ENCODE results near the gene DYNLL1. TPM values are rescaled to one million over a fixed set of nuclear protein-coding genes. Genes with fewer than 3 reads are reported as not detected.

DYNLL1 gene
- polyA plus RNA-seq, 1 donor (not counting 4 experiments of a cell fraction or from before 2014, with no cell fraction given), result 716 TPM

- H3K9me1 ChIP-seq (ENCODE audit: control insufficient read depth, extremely low read depth, insufficient read depth, low read length), result no peaks in the 10 kb centered on the region
- TF ChIP-seq EZH2 (IDR thresholded peaks at IDR 0.05; ENCODE audit: low read length), result no peak
- TF ChIP-seq, protein P1, sequence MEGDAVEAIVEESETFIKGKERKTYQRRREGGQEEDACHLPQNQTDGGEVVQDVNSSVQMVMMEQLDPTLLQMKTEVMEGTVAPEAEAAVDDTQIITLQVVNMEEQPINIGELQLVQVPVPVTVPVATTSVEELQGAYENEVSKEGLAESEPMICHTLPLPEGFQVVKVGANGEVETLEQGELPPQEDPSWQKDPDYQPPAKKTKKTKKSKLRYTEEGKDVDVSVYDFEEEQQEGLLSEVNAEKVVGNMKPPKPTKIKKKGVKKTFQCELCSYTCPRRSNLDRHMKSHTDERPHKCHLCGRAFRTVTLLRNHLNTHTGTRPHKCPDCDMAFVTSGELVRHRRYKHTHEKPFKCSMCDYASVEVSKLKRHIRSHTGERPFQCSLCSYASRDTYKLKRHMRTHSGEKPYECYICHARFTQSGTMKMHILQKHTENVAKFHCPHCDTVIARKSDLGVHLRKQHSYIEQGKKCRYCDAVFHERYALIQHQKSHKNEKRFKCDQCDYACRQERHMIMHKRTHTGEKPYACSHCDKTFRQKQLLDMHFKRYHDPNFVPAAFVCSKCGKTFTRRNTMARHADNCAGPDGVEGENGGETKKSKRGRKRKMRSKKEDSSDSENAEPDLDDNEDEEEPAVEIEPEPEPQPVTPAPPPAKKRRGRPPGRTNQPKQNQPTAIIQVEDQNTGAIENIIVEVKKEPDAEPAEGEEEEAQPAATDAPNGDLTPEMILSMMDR (optimal IDR thresholded peaks at IDR 0.05 in 1 of 3, IDR thresholded peaks at IDR 0.05 in 1 of 3, conservative IDR thresholded peaks at IDR 0.05 in 1 of 3; ENCODE audit: extremely low read depth in 1 of 3, insufficient read depth in 2 of 3, low read length in 3 of 3), result no peak
- H3K79me2 ChIP-seq (ENCODE audit: control insufficient read depth, insufficient read depth, low read length), result peaks cover 34% of the 10 kb centered on the region
- H3K4me1 ChIP-seq (ENCODE audit: control insufficient read depth, extremely low read depth, insufficient read depth, low read length), result no peaks in the 10 kb centered on the region
- no peak for FAIRE-seq
- no peaks in the 10 kb centered on the region for H3K9me3 ChIP-seq (ENCODE audit: control insufficient read depth, low read depth, low read length)
- no peak overlapping the region for H3K4me2 ChIP-seq (ENCODE audit: control insufficient read depth, extremely low read depth, insufficient read depth, low read depth, low read length)
- no peak for DNase-seq (ENCODE audit: low read depth, low spot score)
- H3K9ac ChIP-seq (ENCODE audit: control insufficient read depth, extremely low read depth, insufficient read depth, low read length), result no peak overlapping the region
- H2AFZ ChIP-seq (ENCODE audit: control insufficient read depth, low read length), result no peak overlapping the region
- dilution Hi-C loops (cut with MboI; ENCODE audit: extremely low pct_ligation_motif_present, low sequenced_read_pairs), result no loop called here
- peaks cover 3% of the 10 kb centered on the region for H4K20me1 ChIP-seq (ENCODE audit: control insufficient read depth, extremely low read depth, insufficient read depth, low read length)
- H3K27ac ChIP-seq (ENCODE audit: control insufficient read depth, insufficient read depth, low read length), result no peak overlapping the region
- no peaks in the 10 kb centered on the region for H3K27me3 ChIP-seq (ENCODE audit: control insufficient read depth, extremely low read depth, insufficient read depth, low read length)
- peaks cover 34 to 55% of the 10 kb centered on the region in 2 experiments for H3K36me3 ChIP-seq (ENCODE audit: control insufficient read depth in 2 of 2, extremely low read depth in 1 of 2, insufficient read depth in 2 of 2, low read length in 2 of 2)
- no peak overlapping the region for H3K4me3 ChIP-seq (ENCODE audit: control insufficient read depth in 2 of 3, extremely low read depth in 1 of 3, insufficient read depth in 2 of 3, low read depth in 1 of 3, low read length in 3 of 3)
Observed at GRCh38 chr12:120462099-120462640, 33.7 kb upstream of the DYNLL1 start.

- H3K9ac ChIP-seq (ENCODE audit: control insufficient read depth, extremely low read depth, insufficient read depth, low read length), result no peak overlapping the region
- DNase-seq (ENCODE audit: low read depth, low spot score) (no peak), FAIRE-seq (no peak)
- H3K4me1 ChIP-seq (ENCODE audit: control insufficient read depth, extremely low read depth, insufficient read depth, low read length), result peaks cover 2% of the 10 kb centered on the region
- no peak for TF ChIP-seq EZH2 (IDR thresholded peaks at IDR 0.05; ENCODE audit: low read length)
- TF ChIP-seq, protein P1 (optimal IDR thresholded peaks at IDR 0.05 in 1 of 3, IDR thresholded peaks at IDR 0.05 in 1 of 3, conservative IDR thresholded peaks at IDR 0.05 in 1 of 3; ENCODE audit: extremely low read depth in 1 of 3, insufficient read depth in 2 of 3, low read length in 3 of 3), result no peak
- no peak overlapping the region for H3K4me3 ChIP-seq (ENCODE audit: control insufficient read depth in 2 of 3, extremely low read depth in 1 of 3, insufficient read depth in 2 of 3, low read depth in 1 of 3, low read length in 3 of 3)
- no peak overlapping the region for H3K4me2 ChIP-seq (ENCODE audit: control insufficient read depth, extremely low read depth, insufficient read depth, low read depth, low read length)
- no peak overlapping the region for H3K27ac ChIP-seq (ENCODE audit: control insufficient read depth, insufficient read depth, low read length)
- peaks cover 11% of the 10 kb centered on the region for H4K20me1 ChIP-seq (ENCODE audit: control insufficient read depth, extremely low read depth, insufficient read depth, low read length)
- H3K36me3 ChIP-seq (ENCODE audit: control insufficient read depth in 2 of 2, extremely low read depth in 1 of 2, insufficient read depth in 2 of 2, low read length in 2 of 2), result peaks cover 28 to 53% of the 10 kb centered on the region in 2 experiments
- H3K9me1 ChIP-seq (ENCODE audit: control insufficient read depth, extremely low read depth, insufficient read depth, low read length), result no peaks in the 10 kb centered on the region
- H3K27me3 ChIP-seq (ENCODE audit: control insufficient read depth, extremely low read depth, insufficient read depth, low read length), result no peaks in the 10 kb centered on the region
- dilution Hi-C loops (cut with MboI; ENCODE audit: extremely low pct_ligation_motif_present, low sequenced_read_pairs), result no loop called here
- no peak overlapping the region for H2AFZ ChIP-seq (ENCODE audit: control insufficient read depth, low read length)
- peaks cover 50% of the 10 kb centered on the region for H3K79me2 ChIP-seq (ENCODE audit: control insufficient read depth, insufficient read depth, low read length)
- no peaks in the 10 kb centered on the region for H3K9me3 ChIP-seq (ENCODE audit: control insufficient read depth, low read depth, low read length)
Observed at GRCh38 chr12:120463712-120464111, 32.2 kb upstream of the DYNLL1 start.

All from keratinocyte (primary cell).